Measurements from ENCODE around the gene DLGAP3. TPM values are rescaled to one million over a fixed set of nuclear protein-coding genes. Genes with fewer than 3 reads are reported as not detected.

The DLGAP3 gene
- polyA plus RNA-seq, 1 donor from 2014 or later: 2.9 TPM

DNA sequence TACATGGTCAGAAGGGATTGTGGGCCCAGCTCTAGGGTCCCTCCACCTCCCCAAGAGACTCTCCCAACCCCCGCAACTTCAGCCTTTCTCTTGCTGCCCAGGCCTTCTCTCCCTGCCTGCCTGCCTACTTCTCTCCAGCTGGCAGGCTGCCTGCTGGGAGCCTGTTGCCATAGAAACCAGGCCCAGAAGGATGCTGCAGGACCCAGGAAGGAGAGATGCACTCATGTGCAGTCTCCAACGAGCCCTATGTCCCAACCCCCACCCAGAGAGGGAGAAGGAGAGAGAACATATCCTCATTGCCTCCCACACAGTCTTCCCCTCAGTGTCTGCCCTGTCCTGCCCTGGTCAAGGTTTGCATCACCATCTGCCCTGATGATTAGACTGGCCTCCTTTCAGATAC is 59.1 kb downstream of the DLGAP3 start:
- Histone ChIP-seq H3K27me3 (ENCODE audit: insufficient read depth, low read depth, low read length) (no peaks in the 10 kb centered on the region), H3K79me2 (replicated peaks; ENCODE audit: insufficient read depth, low read length) (no peaks in the 10 kb centered on the region), H2AFZ (ENCODE audit: low read depth, low read length) (peak overlapping the region; percentile 16), H3K9me3 (ENCODE audit: low read length) (no peaks in the 10 kb centered on the region), H3K4me3 (ENCODE audit: low read length) (peak overlapping the region; percentile 55), H3K36me3 (ENCODE audit: insufficient read depth, low read length) (no peaks in the 10 kb centered on the region), H3K27ac (ENCODE audit: low read length) (peak overlapping the region; percentile 80), H3F3A (ENCODE audit: insufficient read depth, low read length, poor library complexity, severe bottlenecking) (no peaks in the 10 kb centered on the region), H3K4me2 (ENCODE audit: low read length) (peak overlapping the region; percentile 62), H3K9ac (ENCODE audit: low read length) (peak overlapping the region; percentile 47), H4K20me1 (ENCODE audit: insufficient read depth) (no peaks in the 10 kb centered on the region), H3K9me2 (ENCODE audit: insufficient read depth, low read length) (no peaks in the 10 kb centered on the region)
- TF ChIP-seq POLR2AphosphoS5 (IDR thresholded peaks at IDR 0.05) (peak; percentile 60), EZH2 (IDR thresholded peaks at IDR 0.05; ENCODE audit: borderline replicate concordance, insufficient read depth, low read length, poor library complexity, severe bottlenecking) (no peak), RAD21 (conservative IDR thresholded peaks at IDR 0.05) (peak; percentile 43), EP300 (conservative IDR thresholded peaks at IDR 0.05; ENCODE audit: poor library complexity, severe bottlenecking) (peak; percentile 44), SMC3 (conservative IDR thresholded peaks at IDR 0.05; ENCODE audit: poor library complexity) (no peak), MXI1 (conservative IDR thresholded peaks at IDR 0.05; ENCODE audit: poor library complexity, severe bottlenecking) (peak; percentile 64), TAF1 (IDR thresholded peaks at IDR 0.05; ENCODE audit: low read depth) (no peak)
- TF ChIP-seq, protein P1, sequence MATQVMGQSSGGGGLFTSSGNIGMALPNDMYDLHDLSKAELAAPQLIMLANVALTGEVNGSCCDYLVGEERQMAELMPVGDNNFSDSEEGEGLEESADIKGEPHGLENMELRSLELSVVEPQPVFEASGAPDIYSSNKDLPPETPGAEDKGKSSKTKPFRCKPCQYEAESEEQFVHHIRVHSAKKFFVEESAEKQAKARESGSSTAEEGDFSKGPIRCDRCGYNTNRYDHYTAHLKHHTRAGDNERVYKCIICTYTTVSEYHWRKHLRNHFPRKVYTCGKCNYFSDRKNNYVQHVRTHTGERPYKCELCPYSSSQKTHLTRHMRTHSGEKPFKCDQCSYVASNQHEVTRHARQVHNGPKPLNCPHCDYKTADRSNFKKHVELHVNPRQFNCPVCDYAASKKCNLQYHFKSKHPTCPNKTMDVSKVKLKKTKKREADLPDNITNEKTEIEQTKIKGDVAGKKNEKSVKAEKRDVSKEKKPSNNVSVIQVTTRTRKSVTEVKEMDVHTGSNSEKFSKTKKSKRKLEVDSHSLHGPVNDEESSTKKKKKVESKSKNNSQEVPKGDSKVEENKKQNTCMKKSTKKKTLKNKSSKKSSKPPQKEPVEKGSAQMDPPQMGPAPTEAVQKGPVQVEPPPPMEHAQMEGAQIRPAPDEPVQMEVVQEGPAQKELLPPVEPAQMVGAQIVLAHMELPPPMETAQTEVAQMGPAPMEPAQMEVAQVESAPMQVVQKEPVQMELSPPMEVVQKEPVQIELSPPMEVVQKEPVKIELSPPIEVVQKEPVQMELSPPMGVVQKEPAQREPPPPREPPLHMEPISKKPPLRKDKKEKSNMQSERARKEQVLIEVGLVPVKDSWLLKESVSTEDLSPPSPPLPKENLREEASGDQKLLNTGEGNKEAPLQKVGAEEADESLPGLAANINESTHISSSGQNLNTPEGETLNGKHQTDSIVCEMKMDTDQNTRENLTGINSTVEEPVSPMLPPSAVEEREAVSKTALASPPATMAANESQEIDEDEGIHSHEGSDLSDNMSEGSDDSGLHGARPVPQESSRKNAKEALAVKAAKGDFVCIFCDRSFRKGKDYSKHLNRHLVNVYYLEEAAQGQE (IDR thresholded peaks at IDR 0.05; ENCODE audit: borderline replicate concordance): no peak
- TF ChIP-seq, protein P2, sequence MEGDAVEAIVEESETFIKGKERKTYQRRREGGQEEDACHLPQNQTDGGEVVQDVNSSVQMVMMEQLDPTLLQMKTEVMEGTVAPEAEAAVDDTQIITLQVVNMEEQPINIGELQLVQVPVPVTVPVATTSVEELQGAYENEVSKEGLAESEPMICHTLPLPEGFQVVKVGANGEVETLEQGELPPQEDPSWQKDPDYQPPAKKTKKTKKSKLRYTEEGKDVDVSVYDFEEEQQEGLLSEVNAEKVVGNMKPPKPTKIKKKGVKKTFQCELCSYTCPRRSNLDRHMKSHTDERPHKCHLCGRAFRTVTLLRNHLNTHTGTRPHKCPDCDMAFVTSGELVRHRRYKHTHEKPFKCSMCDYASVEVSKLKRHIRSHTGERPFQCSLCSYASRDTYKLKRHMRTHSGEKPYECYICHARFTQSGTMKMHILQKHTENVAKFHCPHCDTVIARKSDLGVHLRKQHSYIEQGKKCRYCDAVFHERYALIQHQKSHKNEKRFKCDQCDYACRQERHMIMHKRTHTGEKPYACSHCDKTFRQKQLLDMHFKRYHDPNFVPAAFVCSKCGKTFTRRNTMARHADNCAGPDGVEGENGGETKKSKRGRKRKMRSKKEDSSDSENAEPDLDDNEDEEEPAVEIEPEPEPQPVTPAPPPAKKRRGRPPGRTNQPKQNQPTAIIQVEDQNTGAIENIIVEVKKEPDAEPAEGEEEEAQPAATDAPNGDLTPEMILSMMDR (IDR thresholded peaks at IDR 0.05; ENCODE audit: poor library complexity, severe bottlenecking): no peak

DNA sequence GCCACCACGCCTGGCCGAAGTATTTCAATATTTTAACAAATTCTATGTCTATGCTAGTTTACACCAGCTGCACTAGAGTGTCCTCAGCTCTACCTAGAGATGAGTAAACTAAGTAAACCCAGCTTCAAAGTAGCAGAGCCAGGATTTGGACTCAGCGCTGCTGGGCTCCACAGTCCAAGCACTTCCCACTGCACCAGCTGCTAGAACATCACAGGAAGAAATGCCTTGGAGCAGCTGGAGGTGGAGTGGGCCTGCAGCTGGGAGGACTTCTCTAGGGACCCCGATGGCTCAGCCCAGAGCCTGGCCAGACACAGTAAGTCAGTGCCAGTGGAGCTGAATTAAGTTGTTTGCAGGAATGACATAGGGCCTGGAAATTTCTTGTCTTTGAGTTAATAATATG is 59.7 kb downstream of the DLGAP3 start:
- Histone ChIP-seq H3K27ac (ENCODE audit: low read length) (peak overlapping the region; percentile 80), H3K27me3 (ENCODE audit: insufficient read depth, low read depth, low read length) (no peaks in the 10 kb centered on the region), H3K36me3 (ENCODE audit: insufficient read depth, low read length) (no peaks in the 10 kb centered on the region), H3K4me2 (ENCODE audit: low read length) (peak overlapping the region; percentile 62), H3K9me2 (ENCODE audit: insufficient read depth, low read length) (no peaks in the 10 kb centered on the region), H3K9me3 (ENCODE audit: low read length) (no peaks in the 10 kb centered on the region), H3F3A (ENCODE audit: insufficient read depth, low read length, poor library complexity, severe bottlenecking) (no peaks in the 10 kb centered on the region), H3K9ac (ENCODE audit: low read length) (peak overlapping the region; percentile 47), H2AFZ (ENCODE audit: low read depth, low read length) (no peak overlapping the region), H3K79me2 (replicated peaks; ENCODE audit: insufficient read depth, low read length) (no peaks in the 10 kb centered on the region), H3K4me3 (ENCODE audit: low read length) (peak overlapping the region; percentile 55), H4K20me1 (ENCODE audit: insufficient read depth) (no peaks in the 10 kb centered on the region)
- TF ChIP-seq RAD21 (conservative IDR thresholded peaks at IDR 0.05) (no peak), TAF1 (IDR thresholded peaks at IDR 0.05; ENCODE audit: low read depth) (no peak), MXI1 (conservative IDR thresholded peaks at IDR 0.05; ENCODE audit: poor library complexity, severe bottlenecking) (no peak), EZH2 (IDR thresholded peaks at IDR 0.05; ENCODE audit: borderline replicate concordance, insufficient read depth, low read length, poor library complexity, severe bottlenecking) (no peak), POLR2AphosphoS5 (IDR thresholded peaks at IDR 0.05) (no peak), SMC3 (conservative IDR thresholded peaks at IDR 0.05; ENCODE audit: poor library complexity) (no peak), EP300 (conservative IDR thresholded peaks at IDR 0.05; ENCODE audit: poor library complexity, severe bottlenecking) (no peak)
- TF ChIP-seq, protein P1 (IDR thresholded peaks at IDR 0.05; ENCODE audit: borderline replicate concordance): no peak
- TF ChIP-seq, protein P2 (IDR thresholded peaks at IDR 0.05; ENCODE audit: poor library complexity, severe bottlenecking): no peak
